Measurements from ENCODE around the gene KRT40. TPM values are rescaled to one million over a fixed set of nuclear protein-coding genes. Genes with fewer than 3 reads are reported as not detected.

The KRT40 gene
- polyA plus RNA-seq, 1 experiment, result not detected

- Histone ChIP-seq H3K36me3 (ENCODE audit: control insufficient read depth, insufficient read depth, low read length) (no peaks in the 10 kb centered on the region), H3K27me3 (ENCODE audit: control insufficient read depth, insufficient read depth, low read length) (no peaks in the 10 kb centered on the region), H3K4me3 (ENCODE audit: low read depth, low read length) (no peak overlapping the region)
- ChIA-PET CTCF (interaction anchor here (0.6 to 1.5 kb wide), 3 partner anchors 12 to 366 kb away, joined by 3 to 5 read pairs (median 3); no protein-coding TSS in a partner anchor), POLR2A (interaction anchor here (0.6 kb wide), 1 partner anchor 141 kb away, joined by 4 read pairs; no protein-coding TSS in a partner anchor)
- DNase-seq (ENCODE audit: low read depth), result peak; percentile 93
- TF ChIP-seq CTCF (IDR thresholded peaks at IDR 0.05; ENCODE audit: insufficient read depth, low read depth, low read length), result no peak
Measured at GRCh38 chr17:40956401-40957254, 27.5 kb downstream of the KRT40 start.

DNA sequence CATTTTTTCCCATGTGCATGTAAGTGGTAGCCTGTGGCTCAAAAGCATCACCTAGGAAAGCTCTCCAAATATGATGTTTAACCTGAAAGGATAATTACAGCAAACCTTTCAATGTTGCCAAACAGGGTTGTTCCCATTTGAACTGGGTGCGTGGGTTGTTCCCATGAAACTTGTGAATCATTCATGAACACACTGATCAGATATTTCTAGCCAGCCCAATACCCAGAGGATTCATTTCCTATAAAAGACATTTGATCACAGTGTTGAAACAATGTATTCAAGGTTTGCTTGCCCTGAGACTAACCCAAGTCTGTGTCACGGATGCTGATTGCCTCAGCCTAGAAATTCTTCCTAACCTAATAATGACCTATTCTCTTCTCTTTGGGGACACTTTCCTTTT lies 30.2 kb downstream of the KRT40 start:
- DNase-seq (ENCODE audit: low read depth), result peak; percentile 78
- Histone ChIP-seq H3K27me3 (ENCODE audit: control insufficient read depth, insufficient read depth, low read length) (no peaks in the 10 kb centered on the region), H3K4me3 (ENCODE audit: low read depth, low read length) (no peak overlapping the region), H3K36me3 (ENCODE audit: control insufficient read depth, insufficient read depth, low read length) (no peaks in the 10 kb centered on the region)
- CTCF ChIA-PET, result interaction anchor here (0.6 to 1.7 kb wide), 3 partner anchors 13 to 44 kb away, joined by 3 to 6 read pairs (median 3); partner anchors contain the start of gene KRT39
- POLR2A ChIA-PET, result interaction anchor here (1.0 kb wide), 1 partner anchor 108 kb away, joined by 3 read pairs; no protein-coding TSS in a partner anchor
- TF ChIP-seq CTCF (IDR thresholded peaks at IDR 0.05; ENCODE audit: insufficient read depth, low read depth, low read length), result no peak

- H3K27me3 ChIP-seq (ENCODE audit: control insufficient read depth, insufficient read depth, low read length), result no peaks in the 10 kb centered on the region
- CTCF ChIA-PET, result interaction anchor here (0.7 to 1.7 kb wide), 4 partner anchors 28 to 370 kb away, joined by 3 to 6 read pairs (median 4); no protein-coding TSS in a partner anchor
- DNase-seq (ENCODE audit: low read depth), result peak; percentile 91
- no peak overlapping the region for H3K4me3 ChIP-seq (ENCODE audit: low read depth, low read length)
- no peak for TF ChIP-seq CTCF (IDR thresholded peaks at IDR 0.05; ENCODE audit: insufficient read depth, low read depth, low read length)
- POLR2A ChIA-PET, result interaction anchor here (0.6 to 1.2 kb wide), 4 partner anchors 36 to 415 kb away, joined by 3 to 5 read pairs (median 4); partner anchors contain the start of gene KRTAP2-3
- no peaks in the 10 kb centered on the region for H3K36me3 ChIP-seq (ENCODE audit: control insufficient read depth, insufficient read depth, low read length)
Measured at GRCh38 chr17:40952661-40953060, 31.5 kb downstream of the KRT40 start.

- no peak for DNase-seq (ENCODE audit: low read depth)
- ChIA-PET POLR2A (interaction anchor here (0.6 to 1.2 kb wide), 4 partner anchors 42 to 416 kb away, joined by 3 to 5 read pairs (median 4); partner anchors contain the start of gene KRTAP2-3), CTCF (interaction anchor here (1.5 to 1.7 kb wide), 3 partner anchors 43 to 370 kb away, joined by 3 to 6 read pairs (median 6); no protein-coding TSS in a partner anchor)
- no peak for TF ChIP-seq CTCF (IDR thresholded peaks at IDR 0.05; ENCODE audit: insufficient read depth, low read depth, low read length)
- Histone ChIP-seq H3K36me3 (ENCODE audit: control insufficient read depth, insufficient read depth, low read length) (no peaks in the 10 kb centered on the region), H3K27me3 (ENCODE audit: control insufficient read depth, insufficient read depth, low read length) (no peaks in the 10 kb centered on the region), H3K4me3 (ENCODE audit: low read depth, low read length) (no peak overlapping the region)
Measured at GRCh38 chr17:40952154-40952553, 32.0 kb downstream of the KRT40 start.

DNA sequence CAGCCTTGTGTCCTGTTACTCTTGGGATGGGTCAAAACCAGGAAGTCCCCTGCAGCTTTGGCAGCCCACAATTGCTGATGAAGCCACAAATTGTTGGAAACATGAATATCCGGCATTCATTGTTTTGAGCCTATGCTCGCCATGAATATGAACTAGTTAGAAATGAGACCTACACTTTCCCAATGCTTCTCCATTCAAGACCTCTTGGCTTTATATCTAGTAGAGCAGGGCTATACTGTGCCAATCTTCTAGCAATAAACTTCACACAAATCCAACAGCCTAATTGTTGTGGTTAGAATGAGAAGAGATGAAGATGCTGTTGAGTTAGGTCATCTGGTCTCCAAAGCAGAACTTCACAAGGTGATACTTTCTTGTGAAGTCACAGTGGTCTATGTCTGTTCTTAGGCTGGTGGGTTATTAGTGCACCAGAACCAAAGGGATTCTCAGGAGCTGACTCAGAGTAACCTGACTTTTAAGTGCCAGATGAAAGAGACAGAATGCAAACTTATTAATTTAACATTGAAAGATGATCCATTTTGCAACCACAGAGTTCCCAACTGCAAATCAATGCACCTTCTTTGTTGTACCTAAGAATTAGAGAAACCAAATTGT lies 33.0 kb downstream of the KRT40 start:
- TF ChIP-seq CTCF (IDR thresholded peaks at IDR 0.05; ENCODE audit: insufficient read depth, low read depth, low read length), result no peak
- ChIA-PET POLR2A (no interaction called here), CTCF (no interaction called here)
- no peak overlapping the region for H3K4me3 ChIP-seq (ENCODE audit: low read depth, low read length)
- no peaks in the 10 kb centered on the region for H3K27me3 ChIP-seq (ENCODE audit: control insufficient read depth, insufficient read depth, low read length)
- H3K36me3 ChIP-seq (ENCODE audit: control insufficient read depth, insufficient read depth, low read length), result no peaks in the 10 kb centered on the region
- no peak for DNase-seq (ENCODE audit: low read depth)
